GM18870 (cell line): ENCODE measurements around the gene MST1.

ENCODE experiments used
- ATAC-seq: cut with Tn5 transposase; IDR thresholded peaks from one replicate; pipeline ENCODE4 v1.9.1; 2021; ENCODE audit warnings: moderate library complexity; ENCODE audit not compliant: unreplicated experiment

MST1 gene

DNA sequence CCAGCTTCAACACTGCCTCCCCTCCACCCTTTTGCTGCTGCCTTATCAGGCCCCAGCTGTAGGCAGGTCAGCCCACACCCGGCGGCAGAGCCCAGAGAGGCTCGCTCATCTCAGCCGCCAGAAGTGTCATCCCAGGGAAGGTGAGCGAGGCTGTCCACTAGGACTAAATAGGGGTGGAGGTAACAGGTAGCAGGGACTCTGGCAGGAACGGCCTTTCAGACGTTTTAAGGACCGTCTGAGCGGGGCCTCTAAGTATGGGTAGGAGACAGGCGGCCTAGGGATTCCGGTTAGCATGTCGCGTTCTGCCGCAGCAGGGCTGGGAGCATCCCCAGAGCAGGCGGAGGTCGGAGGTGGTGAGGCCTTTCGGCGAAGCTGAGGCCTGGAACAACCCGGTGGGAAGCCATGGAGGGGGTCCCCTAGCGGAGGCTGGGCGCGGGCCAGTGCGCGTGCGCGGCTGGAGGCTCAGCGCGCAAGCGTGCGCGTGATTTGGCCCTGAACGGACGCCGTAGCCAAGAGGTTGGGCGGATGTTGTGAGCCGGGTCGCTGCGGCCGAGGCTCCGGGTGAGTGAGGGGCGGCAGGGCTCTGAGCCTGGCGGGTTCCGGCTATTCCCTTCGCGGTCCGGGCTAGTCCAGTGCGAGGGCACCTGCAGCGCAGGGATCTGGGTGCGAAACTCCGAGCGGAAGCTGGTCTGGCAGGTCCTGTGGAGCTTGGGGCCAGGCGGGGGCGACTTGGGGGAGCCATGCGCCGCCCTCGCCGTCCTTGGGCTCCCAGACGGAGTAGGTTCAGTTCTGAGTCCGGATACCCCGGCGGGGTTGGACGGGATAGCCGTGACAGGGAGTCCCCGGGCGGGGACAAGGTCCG, at the start of gene MST1, which contains the start of gene RNF123:
Gene MST1 (minus strand): TSS at position 429 of the 862 bp plus-strand sequence. CDS start 783 bp downstream, outside the sequence.
Gene RNF123 (plus strand): TSS at position 512 of the 862 bp plus-strand sequence. CDS start 1,609 bp downstream, outside the sequence.
- no peak for ATAC-seq

DNA sequence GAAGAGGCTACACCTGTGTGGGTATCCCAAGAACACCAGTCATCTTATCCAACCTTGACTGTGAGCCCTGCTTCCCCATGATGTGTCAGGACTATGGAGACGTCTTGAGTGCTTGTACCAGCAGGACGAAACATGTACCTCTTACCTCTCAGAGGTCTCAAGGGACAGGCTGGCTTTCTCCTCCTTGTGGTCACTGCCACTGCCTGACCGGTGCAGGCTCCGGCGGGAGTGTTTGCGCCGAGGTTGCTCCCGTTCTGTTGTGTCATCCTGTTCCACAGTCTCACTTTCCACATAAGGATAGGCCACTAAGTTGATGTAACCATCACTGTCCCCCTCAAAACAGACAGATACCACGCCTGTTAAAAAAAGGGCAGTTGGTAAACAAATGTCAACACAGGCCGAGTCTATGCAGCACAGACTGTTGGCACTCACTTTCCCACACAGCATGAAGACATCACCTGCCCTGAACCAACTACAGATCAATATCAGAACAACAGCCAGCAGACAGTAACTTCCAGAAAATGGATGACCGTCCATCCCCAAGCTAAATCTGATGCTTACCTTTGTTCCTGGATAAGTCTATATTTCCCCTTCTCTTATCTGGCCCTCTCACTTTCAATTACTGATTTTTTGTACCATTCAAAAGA, 48.9 kb upstream of the MST1 start:
- no peak for ATAC-seq

DNA sequence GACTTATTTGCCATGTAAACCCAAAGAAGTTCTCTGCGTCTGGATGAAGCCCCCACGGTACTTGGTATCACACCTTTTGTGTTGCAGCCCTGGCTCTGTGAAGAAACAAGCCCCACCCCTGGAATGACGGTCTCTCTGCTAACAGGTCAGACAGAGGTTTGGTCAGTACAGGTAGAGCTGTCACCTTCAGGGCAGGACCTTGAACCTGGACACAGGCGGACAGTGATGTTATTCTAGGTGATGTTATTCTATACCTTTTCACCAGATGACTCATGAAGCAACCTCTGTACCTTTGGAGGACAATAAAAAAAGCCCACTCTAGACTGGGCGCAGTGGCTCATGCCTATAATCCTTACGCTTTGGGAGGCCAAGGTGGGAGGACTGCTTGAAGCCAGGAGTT, 45.5 kb upstream of the MST1 start:
- no peak for ATAC-seq

DNA sequence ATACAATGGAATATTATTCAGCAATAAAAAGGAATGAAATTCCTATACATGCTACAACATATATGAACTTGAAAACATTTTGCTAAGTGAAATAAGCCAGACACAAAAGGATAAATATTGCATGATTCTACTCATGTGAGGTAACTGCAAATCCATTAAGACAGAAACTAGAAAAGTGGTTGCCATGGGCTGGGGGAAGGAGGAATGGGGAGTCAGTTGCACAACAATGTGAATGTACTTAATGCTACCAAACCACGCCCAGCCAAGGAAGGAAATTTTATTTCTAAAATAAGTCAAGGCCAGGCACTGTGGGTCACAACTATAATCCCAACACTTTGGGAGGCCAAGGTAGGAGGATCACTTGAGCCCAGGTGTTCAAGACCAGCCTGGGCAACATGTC, 44.3 kb upstream of the MST1 start:
- ATAC-seq, result no peak

DNA sequence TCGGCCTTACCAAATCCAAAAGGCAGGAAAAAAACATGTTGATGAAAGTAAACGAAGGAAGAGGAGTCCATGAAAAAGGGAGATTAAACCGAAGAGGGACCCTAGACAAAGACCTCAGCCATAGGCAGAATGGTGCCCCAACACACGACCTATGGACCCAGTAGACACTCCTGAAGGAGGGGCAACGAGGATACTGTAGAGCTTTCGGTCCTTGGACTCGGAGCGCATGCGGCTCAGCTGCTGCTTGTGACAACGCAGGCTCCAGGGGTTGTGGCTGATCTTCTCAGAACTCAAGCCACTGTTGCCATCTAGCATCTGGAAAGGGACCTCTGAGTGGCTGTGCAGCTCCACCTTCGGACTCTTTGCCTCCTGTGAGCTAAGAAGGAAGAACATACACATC, 43.3 kb upstream of the MST1 start:
- ATAC-seq, result no peak

DNA sequence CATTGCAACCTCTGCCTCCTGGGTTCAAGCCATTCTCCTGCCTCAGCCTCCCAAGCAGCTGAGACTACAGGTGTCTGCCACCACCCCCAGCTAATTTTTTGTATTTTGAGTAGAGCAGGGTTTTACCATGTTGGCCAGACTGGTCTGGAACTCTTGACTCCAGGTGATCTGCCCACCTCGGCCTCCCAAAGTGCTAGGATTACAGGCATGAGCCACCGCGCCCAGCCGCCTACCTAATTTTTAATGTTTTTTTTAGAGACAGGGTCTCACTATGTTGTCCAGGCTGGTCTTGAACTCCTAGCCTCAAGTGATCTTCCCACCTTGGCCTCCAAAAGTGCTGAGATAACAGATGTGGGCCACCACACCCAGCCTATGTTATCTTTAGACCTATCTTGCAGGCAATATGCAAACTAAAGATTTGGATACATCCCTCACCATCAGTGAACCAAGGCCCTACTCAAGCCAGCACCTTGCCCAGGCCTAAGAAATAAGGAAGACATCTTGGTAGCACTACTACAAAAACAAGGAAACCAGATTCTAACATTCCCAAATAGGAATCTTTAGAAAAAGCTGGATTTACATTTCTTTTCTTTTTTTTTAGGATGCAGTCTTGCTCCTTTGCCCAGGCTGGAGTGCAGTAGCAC, 40.8 kb upstream of the MST1 start:
- no peak for ATAC-seq

DNA sequence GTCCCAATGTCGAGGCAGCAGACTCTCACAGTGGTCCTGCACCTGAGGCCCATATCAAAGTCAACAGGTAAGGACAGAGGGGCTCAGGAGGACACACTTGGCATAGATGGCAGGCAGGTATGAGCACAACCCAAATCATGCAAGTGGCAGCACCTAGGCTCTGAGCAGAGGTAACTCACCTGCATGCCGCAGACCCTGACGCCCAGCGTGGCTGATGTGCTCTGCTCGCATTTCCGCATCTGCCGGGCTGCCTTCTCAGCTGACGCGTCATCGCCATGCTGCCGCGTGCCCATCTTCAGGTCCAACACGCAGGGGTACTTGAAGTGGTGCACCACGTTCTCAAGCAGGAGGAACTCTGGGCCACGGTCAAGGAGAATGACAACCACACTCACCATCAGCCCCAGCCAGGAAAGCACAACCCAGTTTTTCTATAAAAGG, 38.7 kb upstream of the MST1 start:
- no peak for ATAC-seq

DNA sequence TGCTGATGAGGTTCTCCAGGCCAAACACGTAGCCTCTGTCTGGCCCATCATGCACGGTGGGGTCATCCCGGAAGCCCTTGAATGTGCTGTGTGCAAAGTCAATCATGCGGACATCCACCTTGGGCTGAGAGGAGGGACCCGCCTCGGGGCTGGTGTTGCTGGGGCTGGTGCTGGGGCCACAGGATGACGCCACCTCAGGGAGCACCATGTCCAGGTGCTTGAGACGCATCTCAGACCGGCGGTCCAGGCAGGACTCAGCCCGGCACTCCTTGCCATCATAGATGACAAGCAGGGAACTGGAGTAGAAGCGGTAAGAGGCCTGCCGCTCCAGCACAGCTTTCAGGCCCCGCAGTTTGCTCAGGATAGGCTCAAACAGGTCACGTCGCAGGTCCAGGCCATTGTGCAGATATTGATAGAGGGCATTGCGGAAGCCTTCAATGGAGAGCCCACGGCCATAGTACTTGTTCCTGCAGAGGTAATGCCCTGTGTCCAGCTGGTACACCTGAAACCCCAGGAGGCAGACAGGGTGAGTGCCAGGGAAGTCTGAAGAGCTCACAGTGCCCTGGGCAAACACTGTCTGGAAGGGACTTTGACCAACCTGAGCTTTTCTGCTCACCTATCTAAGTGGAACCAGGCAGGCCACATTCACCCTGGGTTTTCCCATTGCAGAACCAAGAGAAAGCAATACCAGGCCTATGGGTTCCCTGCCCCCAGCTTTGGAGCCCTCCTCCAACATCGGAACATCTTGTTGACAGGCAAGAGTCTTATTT, 38.1 kb upstream of the MST1 start:
- no peak for ATAC-seq

DNA sequence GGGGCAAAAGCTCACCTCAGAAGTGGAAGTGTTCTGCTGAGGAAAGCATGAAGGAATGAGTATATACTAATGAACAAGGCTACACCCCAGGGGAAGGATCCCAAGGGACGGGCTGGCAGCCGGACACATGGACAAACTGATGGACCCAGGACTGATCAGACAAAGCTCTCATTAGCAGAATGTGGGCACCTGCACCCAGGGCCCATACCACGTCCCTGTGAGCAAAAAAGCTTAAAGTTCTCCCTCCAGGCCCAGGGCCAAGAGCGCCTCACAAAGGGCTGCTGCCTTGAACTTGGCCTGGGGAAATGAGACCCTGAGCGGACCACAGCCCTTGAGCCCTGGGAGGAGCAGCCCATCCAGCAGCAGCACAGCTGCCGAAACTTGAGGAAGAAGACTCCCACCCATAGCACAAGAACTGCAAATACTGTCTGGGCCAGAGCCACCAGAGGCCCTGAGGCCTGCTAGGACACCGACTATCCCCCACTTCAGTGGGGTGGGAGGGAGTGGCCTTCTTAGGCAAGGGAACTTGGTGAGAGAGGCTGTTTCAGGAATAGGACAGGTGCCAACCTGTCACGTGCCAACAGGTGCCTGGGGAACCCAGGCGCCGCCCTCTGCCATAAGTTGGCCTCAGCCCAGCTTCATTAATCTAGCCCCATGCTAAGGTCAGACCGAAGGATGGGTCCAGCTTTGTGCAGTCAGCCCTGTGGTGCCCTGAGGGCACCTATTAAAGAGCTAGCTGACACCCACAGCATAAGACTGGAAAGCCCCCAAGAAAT, 36.8 kb upstream of the MST1 start:
- no peak for ATAC-seq

DNA sequence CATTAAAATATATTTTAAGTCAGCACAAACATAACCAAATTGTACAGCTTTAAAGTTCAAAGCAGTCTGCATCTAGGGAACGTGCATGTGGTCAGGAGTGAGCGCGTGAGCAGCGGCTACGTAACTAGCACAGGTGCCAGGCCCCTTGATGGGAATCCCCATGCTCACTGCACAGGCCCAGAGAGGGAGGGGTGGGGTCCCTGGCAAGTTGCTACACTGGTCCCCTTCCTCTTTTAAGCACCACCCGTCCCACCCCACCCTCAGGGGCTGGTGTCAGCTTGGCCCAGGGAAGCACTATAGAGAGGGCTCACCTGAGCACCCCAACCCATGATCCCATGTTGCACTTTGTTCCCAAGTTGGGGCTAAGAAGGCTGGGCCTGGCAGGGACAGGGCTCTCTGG, 35.3 kb upstream of the MST1 start:
- ATAC-seq, result no peak

DNA sequence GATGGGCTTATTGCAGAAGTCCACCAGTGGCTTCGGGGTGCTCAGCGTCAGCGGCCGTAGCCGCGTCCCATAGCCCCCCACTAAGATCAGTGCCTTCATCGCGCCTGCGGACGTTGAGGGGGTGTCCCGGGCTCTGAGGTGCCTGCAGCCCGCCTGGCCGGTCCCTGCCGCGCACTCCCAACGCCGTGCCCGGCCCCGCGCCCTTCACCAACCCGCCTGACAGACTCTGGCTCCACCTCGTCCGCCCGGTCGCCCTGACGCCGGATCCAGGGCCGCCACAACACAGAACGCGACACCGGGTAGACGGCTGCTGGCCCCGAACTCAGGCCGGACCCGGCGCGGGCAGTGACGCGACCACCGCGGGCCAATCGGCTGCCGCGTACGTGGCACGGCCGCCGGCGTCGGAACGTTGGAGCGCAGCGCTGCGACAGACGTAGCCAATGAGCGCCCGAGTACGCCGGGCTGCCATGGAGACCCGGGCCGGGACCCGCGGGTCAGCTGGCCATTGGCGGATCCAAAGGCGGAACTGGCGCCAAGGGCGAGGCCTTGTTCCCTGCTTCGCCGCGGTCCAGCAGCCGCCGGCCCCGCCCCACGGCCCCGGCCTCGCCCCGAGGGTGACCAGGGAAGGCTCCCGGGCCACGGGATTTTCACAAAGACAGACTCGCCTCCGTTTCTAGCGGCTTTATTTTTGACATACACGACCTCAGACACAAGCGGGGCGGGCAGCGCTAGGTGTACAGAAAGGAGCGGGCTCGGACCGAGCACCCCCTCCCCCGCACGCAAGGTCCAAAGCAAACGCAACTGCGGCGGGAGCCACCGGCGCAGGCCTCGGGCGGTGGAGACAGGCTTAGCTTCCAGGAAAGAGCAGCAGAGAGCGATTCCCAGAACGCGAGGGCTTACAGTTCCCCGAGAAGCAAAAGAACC, 34.6 kb upstream of the MST1 start, which contains the start of gene GMPPB:
Gene GMPPB (minus strand): TSS at position 324 of the 924 bp plus-strand sequence. CDS start 225 bp downstream, at position 99.
- ATAC-seq, result peak; percentile 51

DNA sequence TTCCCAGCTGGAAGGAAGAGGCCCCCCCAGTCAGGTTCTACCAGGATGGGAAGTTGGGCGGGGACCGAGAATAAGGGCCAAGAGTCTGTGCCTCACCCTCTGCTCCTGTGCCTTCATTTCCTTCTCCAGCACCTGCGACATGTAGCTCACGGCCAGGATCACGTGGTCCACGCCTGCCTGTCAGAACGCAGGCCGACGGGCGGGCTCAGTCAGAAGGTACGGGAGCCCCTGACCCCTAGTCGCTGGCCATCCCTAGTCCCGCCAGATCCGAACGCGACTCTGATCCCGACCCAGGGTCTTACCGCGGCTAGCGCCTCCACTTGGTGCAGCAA, 34.0 kb upstream of the MST1 start:
- ATAC-seq, result no peak

DNA sequence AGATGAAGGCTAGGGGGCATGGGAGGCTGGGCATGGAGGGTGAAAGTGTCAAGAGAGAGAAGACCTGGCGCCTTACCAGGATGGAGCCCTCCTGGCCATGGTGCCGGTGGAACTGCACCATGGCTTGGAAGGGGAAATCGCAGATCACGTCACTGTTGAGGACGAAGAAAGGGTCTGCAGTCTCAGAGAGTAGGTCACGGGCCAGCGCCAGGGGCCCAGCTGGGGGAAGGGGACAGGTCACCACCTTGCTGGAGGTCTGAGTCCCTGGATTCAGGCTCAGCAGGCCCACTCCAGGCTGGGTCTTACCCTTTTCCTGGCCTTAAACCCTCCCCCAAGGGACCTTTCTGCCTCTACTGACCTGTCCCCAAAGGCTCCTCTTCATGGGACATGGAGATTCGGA, 33.6 kb upstream of the MST1 start:
- ATAC-seq, result no peak

DNA sequence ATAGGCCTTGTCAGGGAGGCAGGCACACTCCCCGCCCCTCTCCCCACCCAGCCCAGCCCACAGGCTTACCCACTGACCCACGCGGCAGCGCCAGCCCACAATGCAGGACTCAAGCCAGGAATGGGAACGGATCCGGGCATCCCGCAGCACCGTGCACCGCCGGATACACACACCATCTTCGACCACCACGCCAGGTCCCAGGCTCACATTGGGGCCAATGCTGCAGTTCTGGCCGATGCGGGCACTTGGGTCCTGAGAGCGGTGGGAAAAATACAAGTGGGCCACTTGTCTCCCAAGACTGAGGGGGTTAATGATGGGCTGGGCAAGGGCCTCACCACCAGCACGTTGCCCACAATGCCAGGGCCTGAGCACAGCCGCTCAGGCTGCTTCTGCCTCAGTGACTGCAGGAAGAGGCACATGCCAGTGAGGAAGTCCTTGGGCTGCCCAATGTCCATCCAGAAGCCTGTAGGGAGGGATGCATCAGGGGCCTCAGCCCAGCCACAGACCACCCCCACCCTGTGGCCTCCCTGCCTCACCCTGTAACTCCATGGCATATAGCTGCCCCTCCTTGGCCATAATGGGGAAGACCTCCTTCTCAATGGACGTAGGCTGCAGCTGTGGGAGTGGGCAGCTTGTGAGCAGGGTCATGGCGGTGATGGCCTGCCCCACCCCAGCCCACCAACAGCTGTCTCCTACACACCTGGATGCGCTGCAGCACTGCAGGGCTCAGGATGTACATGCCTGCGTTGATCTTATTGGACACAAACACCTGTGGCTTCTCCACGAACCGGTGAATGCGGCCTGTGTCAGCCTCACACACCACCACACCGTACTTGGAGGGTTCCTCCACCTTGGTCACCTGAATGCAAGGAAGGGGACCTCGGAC, 32.9 kb upstream of the MST1 start:
- no peak for ATAC-seq

DNA sequence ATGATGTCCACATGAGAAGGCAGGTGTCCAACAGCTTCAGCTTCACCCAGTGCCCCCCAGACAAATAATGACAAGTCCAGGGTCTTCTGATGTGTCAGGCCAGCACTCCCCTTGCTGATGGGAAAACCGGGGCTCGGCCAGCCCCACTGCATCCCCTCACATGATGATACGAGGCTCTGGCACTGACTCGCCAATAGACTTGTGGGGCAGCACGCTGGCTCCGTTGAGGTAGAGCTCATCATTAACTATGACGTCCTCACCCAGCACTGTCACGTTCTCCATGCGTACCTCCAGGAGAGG, 32.3 kb upstream of the MST1 start:
- no peak for ATAC-seq

DNA sequence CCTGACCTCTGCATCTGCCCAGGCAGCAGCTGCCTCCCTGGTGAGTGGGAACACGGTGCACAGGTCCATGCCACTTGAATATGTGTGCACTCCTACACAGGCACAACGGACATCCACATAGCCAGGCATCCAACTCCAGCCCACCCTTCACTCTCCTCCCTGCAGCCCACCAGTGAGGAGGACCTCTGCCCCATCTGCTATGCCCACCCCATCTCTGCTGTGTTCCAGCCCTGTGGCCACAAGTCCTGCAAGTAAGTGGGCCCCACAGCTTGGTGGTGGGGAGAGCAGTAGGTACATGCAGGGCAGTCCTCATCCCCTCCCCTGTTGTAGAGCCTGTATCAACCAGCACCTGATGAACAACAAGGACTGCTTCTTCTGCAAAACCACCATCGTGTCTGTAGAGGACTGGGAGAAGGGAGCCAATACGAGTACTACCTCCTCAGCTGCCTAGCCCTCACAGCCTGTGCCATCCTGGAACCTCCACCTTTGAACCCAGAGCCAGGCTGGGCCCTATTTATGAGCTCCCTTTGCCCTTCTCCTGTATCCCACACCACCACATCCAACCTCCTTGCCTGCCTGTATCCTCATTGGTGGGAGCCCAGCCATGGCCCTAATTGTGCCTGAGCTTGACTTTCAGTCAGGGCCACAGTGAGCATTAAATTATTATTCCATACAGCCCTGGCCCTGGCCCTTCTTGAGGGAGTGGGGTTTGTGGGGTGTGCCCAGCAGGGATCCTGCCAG, 31.8 kb upstream of the MST1 start:
- no peak for ATAC-seq

DNA sequence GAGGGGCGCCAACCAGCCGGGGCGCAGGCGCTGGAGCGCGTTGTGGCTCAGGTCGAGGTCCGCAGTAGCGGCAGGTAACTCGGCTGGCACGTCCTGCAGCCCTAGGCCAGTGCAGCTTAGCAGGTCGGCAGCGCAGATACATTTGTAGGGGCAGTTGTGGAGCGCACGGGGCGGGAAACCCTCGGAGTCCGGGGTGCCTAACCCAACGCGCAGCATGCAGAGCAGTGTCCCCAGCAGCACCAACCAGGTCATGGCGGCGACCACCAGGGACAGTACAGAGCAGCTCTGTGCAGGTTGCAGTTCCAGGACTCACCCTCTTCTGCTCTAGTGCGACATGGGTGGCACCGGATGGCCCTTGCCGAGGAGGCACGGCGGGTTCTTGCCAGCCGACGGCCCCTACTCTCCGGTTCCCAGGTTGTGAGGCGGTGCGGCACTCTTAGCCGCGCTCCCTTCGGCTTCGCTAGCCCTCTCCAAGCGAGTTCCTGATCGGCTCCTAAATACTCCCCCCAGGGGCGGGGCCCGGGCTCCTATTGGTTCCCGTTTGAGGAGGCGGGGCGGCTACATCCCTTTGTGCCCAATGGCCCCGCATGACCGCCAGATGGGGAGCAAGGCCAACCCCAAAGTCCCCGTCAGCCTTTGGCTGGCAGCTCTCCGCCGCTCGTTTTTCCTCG, 30.1 kb upstream of the MST1 start, which contains the start of gene AMIGO3:
Gene AMIGO3 (minus strand): TSS at position 471 of the 671 bp plus-strand sequence. CDS start 219 bp downstream, at position 252.
- ATAC-seq, result peak; percentile 41
